HG03196 (cell line): ENCODE measurements around the gene WWOX.

Experiments used
- ATAC-seq: cut with Tn5 transposase; IDR thresholded peaks from one replicate; pipeline ENCODE4 v1.9.1; 2021; ENCODE audit not compliant: unreplicated experiment

Gene WWOX

DNA sequence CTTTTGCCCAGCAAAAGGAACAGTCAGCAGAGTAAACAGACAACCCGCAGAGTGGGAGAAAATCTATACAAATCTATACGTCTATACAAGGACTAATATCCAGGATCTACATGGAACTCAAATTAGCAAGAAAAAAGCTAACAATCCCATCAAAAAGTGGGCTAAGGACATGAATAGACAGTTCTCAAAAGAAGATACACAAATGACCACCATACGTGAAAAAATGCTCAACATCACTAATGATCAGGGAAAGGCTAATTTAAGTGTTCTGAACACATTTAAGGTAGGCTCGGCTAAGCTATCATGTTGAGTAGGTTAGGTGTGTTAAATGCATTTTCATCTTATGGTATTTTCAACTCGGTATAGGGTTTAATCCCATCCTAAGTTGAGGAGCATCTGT, 598.0 kb downstream of the WWOX start:
- no peak for ATAC-seq

DNA sequence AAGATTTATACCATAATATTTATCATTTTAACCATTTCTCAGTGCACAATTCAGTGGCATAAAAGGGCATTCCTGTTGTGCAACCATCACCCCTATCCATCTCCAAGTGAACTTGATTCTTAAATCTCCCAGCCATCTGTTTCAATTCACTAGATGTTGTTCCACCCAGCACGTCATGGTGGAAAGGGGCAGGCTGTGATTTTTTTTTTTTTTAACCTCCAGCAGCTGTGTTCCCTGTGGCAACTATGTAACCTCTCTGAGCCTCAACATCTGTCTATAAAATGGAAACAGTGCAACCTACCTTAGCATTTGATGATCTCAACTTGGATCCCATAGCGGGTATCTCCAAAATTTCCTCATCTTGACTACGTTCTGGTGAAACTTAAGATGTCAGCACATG, 604.5 kb downstream of the WWOX start:
- ATAC-seq = no peak

DNA sequence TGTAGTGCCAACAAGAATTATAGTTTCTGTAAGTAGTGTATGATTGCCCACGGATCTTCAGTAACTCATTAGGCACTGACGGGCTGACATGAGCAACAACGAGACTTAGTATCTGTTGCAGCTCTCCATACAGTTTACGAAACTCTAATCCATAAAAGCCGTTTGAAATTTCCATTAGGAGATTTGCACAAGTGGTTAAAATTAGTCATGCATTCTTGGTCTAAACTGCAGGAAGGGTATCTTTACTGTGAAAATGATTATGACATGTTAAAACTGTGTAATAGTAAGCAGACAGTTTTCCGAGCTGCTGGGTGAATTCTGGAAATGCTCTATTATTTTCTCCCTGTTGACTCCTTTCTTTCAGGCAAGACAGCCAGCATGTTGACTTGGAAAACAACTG, 605.0 kb downstream of the WWOX start:
- no peak for ATAC-seq

DNA sequence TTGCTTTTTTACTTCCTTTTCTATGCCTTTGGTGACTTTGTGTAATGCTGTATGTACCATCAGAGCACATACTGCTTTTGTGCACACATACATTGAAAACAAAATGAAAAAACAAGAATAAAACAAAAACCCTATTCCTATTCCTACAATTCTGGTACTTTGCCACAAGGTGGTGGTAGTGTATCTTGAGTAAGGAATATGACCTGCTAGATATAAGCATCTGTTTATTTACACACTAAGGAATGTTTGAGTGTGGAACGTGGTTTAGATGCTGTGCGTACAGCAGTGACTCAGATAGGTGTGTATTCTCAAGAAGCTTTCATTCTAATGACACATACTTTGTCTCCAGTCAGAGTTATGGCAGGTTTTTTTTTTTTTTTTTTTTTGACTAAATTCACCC, 606.2 kb downstream of the WWOX start:
- no peak for ATAC-seq

DNA sequence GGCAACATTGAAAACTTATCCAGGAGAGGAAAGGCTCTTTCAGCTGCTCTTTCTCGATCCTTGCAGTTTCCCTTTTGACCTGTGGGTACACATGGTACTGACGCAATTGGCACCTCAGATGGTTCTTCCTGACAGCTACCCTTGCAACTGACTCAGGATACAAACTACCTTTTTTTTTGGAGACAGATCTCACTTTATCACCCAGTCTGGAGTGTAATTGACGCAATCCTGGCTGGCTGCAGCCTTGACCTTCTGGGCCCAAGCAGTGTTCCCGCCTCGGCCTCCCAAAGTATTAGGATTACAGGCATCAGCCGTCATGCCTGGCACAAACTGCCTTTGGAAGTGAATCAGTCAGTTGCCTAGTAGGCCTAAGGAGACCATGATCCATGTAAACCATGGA, 607.2 kb downstream of the WWOX start:
- ATAC-seq = no peak

DNA sequence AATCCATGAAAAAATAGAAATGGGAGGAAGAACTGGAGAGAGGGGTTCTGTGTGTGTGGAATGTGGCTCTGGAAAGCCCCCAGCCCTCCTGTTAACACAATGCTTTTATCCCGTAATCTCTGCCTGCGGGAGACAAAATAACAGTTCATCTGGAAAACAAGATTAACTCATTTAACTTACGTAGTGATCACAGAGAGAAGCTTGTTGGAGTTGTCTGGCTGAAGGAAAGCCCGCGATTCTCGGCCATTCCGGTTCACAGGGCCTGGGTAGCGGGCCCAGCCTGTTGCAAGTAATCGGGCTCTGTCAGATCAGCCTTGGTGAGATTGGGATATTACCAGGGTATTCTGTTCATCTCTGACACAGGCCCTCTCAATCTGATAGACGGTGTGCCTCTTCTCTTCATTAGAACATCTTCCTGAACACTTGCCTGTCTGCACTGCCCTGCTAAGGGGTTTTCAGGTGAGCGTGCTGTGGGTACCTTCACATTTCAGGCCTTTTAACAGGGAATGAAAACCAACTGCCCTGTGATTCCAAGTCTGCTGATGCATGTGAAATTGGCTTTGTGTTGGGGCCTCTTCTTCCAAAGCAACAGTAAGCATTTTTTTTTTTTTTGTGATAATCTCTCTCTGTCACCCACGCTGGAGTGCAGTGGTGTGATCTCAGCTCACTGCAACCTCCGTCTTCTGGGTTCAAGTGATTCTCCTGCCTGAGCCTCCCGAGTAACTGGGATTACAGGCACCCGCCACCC, 609.9 kb downstream of the WWOX start:
- no peak for ATAC-seq

DNA sequence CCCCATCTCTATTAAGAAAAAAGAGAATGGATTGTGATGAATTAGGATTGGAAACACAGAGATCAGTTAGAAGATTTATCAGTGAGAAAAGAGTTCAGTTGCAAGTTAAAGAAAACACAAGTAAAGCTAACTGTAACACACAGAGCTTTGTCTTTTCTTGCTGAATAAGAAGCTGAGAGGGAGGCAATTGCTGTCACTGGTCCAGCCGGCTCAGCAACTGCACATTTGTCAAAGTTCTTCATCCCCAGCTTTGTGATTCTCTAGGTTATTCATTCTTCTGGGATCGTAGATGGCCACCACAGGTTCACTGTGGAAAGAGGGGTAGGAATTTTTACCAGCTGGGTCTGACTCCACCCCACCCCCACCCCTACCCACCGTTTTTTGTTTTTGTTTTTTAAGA, 615.7 kb downstream of the WWOX start:
- ATAC-seq = no peak

DNA sequence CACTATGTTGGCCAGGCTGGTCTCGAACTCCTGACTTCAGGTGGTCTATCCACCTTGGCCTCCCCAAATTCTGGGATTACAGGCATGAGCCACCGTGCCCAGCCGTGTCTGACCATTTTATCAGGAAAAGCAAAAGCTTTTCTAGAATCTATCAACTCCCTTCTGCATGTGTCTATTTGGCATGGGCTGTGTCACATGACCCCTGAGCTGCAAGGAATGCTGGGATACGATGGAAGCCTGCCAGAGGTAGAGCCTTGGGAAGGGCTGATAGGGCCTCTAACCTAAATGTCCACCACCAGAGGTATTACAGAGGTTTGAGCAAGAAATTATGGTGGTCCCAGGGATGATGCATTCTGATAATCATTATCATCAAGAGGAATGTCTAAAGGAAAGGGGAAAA, 616.2 kb downstream of the WWOX start:
- no peak for ATAC-seq

DNA sequence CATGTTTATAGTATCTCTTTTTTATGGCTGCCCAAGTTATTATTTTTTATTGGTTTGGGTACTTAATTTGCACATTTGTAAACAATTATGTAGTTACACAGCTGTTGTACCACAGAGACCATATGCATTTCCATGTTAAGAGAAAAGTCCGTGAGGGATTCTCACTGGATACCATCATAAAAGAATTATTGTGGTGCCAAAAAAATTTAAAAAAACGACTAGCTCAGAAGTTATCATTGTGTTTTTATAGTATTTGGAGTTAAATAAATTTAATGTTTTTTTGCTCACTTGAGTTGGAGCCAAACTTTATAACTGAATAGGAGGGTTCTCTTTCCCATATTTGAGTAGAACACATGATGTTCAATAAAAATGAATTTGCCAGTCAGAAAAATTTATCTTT, 618.7 kb downstream of the WWOX start:
- ATAC-seq = no peak

DNA sequence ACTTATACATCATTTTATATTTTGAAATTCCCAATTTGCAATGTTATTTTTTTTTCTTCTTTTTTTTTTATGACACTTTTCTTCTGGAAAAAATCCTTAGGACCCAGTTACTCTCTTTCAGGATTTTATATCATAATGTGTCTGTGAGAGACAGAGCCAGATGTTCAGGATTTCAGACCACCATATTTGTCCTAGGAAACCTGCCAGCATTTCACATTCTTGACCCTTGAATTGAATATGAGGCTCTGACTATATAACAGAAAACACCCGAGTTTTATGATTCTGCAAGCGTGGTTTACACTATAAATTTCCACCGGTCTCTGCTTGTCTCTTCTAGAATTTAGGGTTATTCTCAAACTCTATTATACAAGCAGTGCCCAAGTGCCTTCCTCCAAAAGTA, 621.0 kb downstream of the WWOX start:
- ATAC-seq = no peak

DNA sequence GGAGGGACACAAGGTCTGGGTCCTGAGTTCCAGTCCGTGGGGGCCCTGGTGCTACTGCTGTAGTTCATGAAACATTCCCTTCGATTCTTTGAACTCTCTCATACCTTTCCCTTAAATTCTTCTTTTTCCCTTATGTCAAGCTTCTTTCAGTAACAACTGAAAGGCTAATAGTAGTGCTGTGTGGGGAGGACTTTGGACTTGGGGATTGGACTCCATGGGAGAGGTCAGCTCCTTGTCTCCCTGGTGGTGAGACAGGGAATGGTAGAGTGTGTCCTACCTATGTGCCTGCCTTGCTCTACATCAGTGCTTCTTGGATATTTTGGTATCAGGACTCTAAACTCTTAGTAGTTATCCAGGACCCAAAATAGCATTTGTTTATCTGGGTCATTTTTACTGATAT, 628.1 kb downstream of the WWOX start:
- ATAC-seq = no peak

DNA sequence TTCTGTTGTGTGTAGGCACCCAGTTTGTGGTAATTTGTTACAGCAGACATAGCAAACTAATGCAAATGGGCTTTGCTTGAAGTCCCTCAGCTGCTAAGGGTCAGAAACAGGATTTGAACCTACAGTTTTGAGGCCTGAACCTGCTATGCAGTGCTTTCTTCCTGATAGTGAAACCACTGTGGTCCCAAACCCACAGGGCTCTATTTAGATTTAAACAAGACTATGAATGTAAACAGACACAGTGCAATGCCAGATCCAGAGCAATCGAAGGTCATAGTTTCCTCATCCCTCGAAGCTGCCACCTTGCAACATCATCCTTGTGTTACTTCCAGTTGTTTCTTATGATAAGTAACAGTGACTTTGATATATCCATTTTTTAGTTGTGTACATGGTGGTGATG, 630.2 kb downstream of the WWOX start:
- ATAC-seq = no peak

DNA sequence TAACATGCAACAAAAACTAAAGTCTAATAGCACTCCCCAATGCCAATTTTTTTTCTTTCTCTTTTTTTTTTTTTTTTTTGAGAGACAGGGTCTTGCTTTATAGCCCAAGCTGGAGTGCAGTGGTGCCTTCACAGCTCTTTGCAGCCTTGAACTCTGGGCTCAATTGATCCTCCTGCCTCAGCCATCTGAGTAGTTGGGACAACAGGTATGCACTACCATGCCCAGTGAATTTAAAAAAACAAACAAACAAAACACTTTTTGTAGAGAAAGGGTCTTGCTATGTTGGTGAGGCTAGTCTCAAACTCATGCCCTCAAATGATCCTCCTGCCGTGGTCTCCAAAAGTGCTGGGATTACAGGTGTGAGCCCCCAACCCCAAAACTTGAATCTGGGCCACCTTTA, 632.3 kb downstream of the WWOX start:
- ATAC-seq = no peak

DNA sequence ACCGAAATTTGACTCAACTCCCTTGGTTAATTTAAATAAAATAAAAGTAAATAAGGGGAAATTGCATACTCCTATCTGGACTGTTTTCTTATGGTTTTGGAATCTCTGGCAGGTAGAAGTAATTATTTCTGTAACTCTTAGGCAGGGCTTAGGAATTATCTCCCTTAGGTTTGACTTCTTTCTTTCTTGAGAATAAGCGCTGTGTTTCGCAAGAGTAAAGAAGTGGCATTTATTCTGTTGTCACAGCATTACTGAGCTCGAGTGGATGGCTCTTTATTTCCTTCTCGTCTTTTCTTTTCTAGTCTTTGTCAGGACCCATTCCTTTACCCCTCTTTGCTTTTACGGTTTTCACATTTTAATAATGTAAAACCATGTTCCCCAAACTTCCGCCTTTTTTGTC, 633.2 kb downstream of the WWOX start:
- no peak for ATAC-seq

DNA sequence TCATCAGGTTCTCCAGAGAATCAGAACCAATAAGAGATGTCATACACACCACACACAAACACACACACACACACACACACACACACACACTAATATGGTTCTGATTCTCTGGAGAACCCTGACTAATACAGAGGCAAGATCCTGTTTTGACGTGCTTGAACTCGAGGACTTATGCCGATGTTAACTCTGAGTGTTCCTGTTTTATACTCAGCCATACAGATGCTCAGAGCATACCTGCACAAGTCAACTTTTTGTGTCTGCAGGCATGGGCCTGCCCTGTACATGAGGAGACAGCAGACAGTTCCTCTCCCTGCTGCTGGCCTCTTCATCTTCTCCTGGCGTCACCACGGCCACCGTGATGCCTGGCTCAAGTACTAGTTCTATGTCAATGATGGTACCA, 635.9 kb downstream of the WWOX start:
- no peak for ATAC-seq

DNA sequence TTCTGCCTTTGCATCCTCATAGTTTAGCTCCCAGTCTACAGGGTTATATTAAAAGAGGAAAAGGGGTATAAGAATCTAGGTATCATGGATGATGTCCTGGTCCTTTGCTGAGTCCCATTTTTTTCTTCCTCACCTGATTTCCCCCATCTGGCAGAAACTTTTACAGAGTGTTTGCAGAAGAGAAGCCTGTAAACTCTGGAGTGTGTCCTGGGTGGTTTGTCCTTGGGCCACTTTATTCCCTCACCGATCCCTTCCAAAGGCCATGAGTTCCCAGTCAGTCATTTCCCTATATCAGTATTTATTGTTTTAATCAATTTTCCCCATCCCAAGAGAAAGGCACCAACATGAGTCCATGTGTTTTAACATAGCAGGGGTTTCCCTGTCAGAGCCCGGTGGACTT, 638.2 kb downstream of the WWOX start:
- ATAC-seq = no peak

DNA sequence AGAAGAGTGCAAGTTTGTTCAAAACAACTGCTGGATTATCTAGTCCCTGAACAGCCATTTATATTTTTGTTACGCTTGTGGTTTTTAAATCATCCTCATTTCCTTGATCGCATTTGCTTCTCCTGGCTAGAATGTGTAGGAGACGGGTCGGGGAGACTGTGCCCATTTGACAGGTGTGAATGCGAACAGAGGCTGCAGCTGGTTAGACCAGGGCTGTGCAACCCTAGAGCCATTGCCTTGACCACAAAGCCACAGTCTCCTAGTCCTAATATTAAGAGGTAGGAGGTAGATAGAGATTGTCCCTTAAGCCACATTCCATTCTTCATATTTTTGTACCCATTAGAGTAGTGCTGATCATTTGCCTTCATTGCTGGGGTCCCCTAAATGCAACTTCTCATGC, 639.1 kb downstream of the WWOX start:
- no peak for ATAC-seq

DNA sequence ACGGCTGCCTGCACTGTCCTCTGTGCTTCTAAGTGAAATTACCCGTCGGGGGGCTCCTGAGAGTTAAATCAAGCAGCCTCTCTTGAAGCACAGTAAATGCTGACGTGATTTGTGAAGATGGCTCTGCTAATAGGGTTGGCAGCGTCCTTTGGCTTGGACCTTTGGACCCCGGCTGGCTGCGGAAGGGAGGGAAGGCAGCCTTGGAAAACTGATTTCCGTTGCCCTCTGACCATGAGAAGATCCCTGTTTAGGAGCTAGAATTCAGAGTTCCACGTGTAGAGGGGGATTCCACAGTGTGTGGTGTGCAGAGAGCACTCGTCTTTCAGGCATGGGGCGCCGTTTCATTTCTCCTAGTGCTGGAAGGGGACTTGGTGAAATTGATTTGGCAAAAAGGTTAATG, 640.8 kb downstream of the WWOX start:
- ATAC-seq = no peak

DNA sequence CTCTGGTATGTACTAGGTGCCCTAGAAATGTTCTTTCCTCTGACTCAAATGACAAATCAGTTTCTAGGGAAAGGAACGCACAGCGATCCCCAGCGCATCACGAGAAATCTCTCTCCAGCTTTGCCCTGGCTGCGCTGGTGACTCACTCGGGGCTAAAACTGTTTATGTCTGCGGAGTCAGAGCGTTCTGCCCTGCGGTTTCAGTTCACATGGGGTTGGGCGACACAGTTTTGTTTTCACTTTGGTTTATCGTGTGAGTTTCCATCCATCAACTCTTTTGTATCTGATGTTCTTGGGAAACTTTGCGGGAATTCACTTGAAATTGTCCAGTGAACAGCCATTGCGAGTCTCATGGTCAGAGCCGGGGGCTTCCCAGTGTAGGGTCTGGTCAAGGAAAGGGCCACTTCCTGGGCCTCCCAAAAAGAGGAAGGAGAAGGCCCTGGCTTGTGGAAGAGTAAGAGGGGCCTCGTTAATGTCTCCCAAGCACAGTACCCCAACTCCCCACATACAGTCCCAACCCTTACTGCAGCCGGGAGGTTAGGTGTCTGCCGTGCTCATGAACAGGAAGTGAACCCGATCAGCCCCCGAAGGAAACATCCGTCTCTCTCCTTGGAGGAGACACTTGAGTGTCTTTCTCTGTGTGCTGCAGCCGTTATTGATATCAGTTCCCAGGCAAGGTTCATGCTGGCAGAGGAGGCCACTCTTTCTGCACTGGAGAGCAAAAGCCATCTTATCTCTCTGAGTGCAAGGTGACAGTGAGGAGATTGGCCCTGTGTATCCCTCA, 643.2 kb downstream of the WWOX start:
- ATAC-seq = peak; percentile 93

DNA sequence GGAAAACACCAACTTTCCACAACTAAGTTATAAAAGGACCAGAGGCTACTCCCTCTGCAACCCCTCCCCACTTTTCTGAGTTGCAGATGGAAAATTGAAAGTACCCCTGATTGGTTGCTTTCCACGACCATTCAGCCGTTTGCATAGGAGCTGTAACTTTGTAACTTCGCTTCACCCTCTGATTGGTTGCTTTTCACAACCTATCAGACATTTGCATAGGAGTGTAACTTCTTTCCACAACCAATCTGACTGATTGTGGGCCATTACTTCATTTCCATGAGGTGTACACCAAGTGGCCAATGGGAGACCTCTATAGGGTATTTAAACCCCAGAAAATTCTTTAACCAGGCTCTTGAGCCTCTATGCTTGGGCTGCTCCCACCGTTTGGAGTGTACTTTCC, 644.1 kb downstream of the WWOX start:
- ATAC-seq = no peak

DNA sequence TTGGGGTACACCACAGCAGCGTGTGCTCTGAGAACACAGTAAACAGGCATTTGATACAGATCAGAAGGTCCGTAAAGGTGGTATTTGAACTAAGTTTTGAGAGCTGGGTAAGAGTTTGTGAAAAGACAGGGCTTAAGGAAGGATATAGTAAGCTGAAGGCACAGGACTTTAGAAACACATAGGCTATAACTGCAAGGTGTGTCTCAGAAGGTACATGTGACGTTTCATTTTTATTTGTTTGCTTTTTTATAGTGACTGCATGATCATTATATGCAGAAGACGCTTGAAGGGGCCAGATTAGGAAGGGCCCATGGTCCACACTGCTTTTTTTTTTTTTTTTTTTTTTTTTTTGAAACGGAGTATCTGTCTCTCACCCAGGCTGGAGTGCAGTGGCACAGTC, 644.6 kb downstream of the WWOX start:
- ATAC-seq = no peak

DNA sequence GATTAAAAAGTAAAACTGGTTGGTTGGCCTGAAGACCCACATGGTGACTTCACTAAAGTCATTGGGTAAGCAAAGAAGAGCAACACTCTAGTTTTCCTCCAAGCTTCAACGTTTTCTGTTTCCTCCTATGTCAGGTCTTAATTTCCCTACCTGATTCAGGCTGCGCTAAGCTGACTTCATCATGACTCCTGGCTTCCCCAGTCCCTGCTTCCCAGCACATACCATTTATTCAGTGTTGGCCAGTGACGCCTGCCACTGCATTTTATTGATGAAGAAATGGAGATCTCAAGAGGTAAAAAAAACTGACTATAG, 645.3 kb downstream of the WWOX start:
- ATAC-seq = no peak
